GM12878 (cell line): ENCODE measurements around the gene OR2V1.

Experiments used
- CTCF ChIP-seq, 3 experiments: IDR thresholded peaks in 2 of 3; conservative IDR thresholded peaks in 1 of 3; 2 replicates each; pipeline ENCODE4 v1.5.1; 2011; ENCODE audit warnings: low read depth in 3 of 3, low read length in 3 of 3, mild to moderate bottlenecking in 3 of 3, control low read depth in 2 of 3, moderate library complexity in 2 of 3, inconsistent platforms in 1 of 3, mixed read lengths in 1 of 3; ENCODE audit not compliant: control insufficient read depth in 2 of 3, insufficient read depth in 1 of 3; ENCODE audit errors: extremely low read depth in 1 of 3
- MYC ChIP-seq: IDR thresholded peaks from 2 replicates; pipeline ENCODE4 v1.6.1; 2011; ENCODE audit warnings: mild to moderate bottlenecking, low read length, moderate library complexity, inconsistent platforms; ENCODE audit not compliant: insufficient read depth, insufficient replicate concordance, insufficient read length, severe bottlenecking
- POLR2AphosphoS5 ChIP-seq: IDR thresholded peaks from 2 replicates; pipeline ENCODE4 v1.6.1; 2011; ENCODE audit warnings: mild to moderate bottlenecking, low read length, inconsistent platforms

GRCh38 chr5:181105391-181106025, 25.5 kb downstream of the OR2V1 start:
- TF ChIP-seq CTCF (IDR thresholded peaks at IDR 0.05 in 2 of 3, conservative IDR thresholded peaks at IDR 0.05 in 1 of 3; ENCODE audit: control insufficient read depth in 2 of 3, extremely low read depth in 1 of 3, insufficient read depth in 1 of 3, low read depth in 3 of 3, low read length in 3 of 3): no peak
- TF ChIP-seq MYC: no peak
- TF ChIP-seq POLR2AphosphoS5: no peak
